ENCODE data around the gene ZBTB12. TPM values are rescaled to one million over a fixed set of nuclear protein-coding genes. Genes with fewer than 3 reads are reported as not detected.

Gene ZBTB12
- total and polyA plus RNA-seq, 9 of the 15 experiments (the other 6 are each of a cell fraction or from before 2014, with no cell fraction given), result 0.03 to 12.4 (median 5.8) TPM; not detected in 1

GRCh38 chr6:31900917-31901414 is 920 bp downstream of the ZBTB12 start (continued):
- TF ChIP-seq ZNF398 (CRISPR knock-in tag; IDR thresholded peaks at IDR 0.05), result no peak
- no peak for TF ChIP-seq ZNF282 (CRISPR knock-in tag; IDR thresholded peaks at IDR 0.05)
- no peak for TF ChIP-seq ZNF212 (CRISPR knock-in tag; IDR thresholded peaks at IDR 0.05)
- TF ChIP-seq STAG1 (CRISPR knock-in tag; IDR thresholded peaks at IDR 0.05; ENCODE audit: borderline replicate concordance), result 0 out of 2 replicates have a peak, but pooled peaks have one; percentile 40
- TF ChIP-seq, protein P1, sequence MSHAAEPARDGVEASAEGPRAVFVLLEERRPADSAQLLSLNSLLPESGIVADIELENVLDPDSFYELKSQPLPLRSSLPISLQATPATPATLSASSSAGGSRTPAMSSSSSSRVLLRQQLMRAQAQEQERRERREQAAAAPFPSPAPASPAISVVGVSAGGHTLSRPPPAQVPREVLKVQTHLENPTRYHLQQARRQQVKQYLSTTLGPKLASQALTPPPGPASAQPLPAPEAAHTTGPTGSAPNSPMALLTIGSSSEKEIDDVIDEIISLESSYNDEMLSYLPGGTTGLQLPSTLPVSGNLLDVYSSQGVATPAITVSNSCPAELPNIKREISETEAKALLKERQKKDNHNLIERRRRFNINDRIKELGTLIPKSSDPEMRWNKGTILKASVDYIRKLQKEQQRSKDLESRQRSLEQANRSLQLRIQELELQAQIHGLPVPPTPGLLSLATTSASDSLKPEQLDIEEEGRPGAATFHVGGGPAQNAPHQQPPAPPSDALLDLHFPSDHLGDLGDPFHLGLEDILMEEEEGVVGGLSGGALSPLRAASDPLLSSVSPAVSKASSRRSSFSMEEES (CRISPR knock-in tag; IDR thresholded peaks at IDR 0.05), result no peak
- TF ChIP-seq, protein P2, sequence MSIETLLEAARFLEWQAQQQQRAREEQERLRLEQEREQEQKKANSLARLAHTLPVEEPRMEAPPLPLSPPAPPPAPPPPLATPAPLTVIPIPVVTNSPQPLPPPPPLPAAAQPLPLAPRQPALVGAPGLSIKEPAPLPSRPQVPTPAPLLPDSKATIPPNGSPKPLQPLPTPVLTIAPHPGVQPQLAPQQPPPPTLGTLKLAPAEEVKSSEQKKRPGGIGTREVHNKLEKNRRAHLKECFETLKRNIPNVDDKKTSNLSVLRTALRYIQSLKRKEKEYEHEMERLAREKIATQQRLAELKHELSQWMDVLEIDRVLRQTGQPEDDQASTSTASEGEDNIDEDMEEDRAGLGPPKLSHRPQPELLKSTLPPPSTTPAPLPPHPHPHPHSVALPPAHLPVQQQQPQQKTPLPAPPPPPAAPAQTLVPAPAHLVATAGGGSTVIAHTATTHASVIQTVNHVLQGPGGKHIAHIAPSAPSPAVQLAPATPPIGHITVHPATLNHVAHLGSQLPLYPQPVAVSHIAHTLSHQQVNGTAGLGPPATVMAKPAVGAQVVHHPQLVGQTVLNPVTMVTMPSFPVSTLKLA (conservative IDR thresholded peaks at IDR 0.05), result 0 out of 4 replicates have a peak, but pooled peaks of 1 of the 2 experiments have one; percentile 54
- TF ChIP-seq ZNF764 (CRISPR knock-in tag; IDR thresholded peaks at IDR 0.05; ENCODE audit: low read depth), result no peak
- TF ChIP-seq PPARD (CRISPR knock-in tag; IDR thresholded peaks at IDR 0.05), result no peak
- no peak for TF ChIP-seq TCF15 (CRISPR knock-in tag; IDR thresholded peaks at IDR 0.05)
- TF ChIP-seq, protein P3, sequence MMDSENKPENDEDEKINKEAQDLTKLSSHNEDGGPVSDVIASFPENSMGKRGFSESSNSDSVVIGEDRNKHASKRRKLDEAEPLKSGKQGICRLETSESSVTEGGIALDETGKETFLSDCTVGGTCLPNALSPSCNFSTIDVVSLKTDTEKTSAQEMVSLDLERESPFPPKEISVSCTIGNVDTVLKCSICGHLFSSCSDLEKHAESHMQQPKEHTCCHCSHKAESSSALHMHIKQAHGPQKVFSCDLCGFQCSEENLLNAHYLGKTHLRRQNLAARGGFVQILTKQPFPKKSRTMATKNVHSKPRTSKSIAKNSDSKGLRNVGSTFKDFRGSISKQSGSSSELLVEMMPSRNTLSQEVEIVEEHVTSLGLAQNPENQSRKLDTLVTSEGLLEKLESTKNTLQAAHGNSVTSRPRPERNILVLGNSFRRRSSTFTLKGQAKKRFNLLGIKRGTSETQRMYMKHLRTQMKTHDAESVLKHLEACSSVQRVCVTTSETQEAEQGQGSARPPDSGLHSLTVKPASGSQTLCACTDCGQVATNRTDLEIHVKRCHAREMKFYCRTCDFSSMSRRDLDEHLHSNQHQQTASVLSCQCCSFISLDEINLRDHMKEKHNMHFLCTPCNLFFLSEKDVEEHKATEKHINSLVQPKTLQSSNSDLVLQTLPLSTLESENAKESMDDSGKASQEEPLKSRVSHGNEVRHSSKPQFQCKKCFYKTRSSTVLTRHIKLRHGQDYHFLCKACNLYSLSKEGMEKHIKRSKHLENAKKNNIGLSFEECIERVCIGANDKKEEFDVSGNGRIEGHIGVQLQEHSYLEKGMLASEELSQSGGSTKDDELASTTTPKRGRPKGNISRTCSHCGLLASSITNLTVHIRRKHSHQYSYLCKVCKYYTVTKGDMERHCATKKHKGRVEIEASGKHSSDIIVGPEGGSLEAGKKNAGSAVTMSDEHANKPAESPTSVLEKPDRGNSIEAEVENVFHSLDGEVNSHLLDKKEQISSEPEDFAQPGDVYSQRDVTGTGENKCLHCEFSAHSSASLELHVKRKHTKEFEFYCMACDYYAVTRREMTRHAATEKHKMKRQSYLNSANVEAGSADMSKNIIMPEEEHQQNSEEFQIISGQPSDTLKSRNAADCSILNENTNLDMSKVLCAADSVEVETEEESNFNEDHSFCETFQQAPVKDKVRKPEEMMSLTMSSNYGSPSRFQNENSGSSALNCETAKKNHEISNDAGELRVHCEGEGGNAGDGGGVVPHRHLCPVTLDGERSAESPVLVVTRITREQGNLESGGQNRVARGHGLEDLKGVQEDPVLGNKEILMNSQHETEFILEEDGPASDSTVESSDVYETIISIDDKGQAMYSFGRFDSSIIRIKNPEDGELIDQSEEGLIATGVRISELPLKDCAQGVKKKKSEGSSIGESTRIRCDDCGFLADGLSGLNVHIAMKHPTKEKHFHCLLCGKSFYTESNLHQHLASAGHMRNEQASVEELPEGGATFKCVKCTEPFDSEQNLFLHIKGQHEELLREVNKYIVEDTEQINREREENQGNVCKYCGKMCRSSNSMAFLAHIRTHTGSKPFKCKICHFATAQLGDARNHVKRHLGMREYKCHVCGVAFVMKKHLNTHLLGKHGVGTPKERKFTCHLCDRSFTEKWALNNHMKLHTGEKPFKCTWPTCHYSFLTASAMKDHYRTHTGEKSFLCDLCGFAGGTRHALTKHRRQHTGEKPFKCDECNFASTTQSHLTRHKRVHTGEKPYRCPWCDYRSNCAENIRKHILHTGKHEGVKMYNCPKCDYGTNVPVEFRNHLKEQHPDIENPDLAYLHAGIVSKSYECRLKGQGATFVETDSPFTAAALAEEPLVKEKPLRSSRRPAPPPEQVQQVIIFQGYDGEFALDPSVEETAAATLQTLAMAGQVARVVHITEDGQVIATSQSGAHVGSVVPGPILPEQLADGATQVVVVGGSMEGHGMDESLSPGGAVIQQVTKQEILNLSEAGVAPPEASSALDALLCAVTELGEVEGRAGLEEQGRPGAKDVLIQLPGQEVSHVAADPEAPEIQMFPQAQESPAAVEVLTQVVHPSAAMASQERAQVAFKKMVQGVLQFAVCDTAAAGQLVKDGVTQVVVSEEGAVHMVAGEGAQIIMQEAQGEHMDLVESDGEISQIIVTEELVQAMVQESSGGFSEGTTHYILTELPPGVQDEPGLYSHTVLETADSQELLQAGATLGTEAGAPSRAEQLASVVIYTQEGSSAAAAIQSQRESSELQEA (IDR thresholded peaks at IDR 0.05; ENCODE audit: low read depth), result no peak
- no peak for TF ChIP-seq CC2D1A (IDR thresholded peaks at IDR 0.05)
- no peak for TF ChIP-seq MCM7 (IDR thresholded peaks at IDR 0.05)
- no peak for TF ChIP-seq ZC3H4 (CRISPR knock-in tag; IDR thresholded peaks at IDR 0.05; ENCODE audit: borderline replicate concordance)
- TF ChIP-seq L3MBTL2 (IDR thresholded peaks at IDR 0.05), result peak; percentile 88
